Measurements from ENCODE around the gene CKAP5.

DNA sequence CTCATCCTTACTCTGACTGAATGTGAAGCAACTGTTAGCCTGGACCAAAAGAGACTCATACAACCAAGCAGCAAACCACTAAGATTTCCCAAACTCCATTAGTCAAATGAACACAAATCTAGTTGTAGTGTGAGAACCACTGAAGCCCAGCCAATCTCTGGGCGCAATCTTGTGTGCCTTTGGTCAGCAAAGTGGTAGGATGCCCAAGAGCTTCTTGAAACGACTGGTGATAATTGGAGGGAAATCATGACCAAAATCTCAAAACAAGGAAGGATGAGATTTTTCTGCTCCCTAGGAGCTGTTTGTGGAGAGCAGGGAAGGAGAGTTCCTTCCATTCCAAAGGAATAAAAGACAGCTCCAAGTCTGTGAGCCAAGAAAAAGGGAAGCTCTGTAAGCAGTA, 103.0 kb downstream of the CKAP5 start:
- TF ChIP-seq, protein P1, sequence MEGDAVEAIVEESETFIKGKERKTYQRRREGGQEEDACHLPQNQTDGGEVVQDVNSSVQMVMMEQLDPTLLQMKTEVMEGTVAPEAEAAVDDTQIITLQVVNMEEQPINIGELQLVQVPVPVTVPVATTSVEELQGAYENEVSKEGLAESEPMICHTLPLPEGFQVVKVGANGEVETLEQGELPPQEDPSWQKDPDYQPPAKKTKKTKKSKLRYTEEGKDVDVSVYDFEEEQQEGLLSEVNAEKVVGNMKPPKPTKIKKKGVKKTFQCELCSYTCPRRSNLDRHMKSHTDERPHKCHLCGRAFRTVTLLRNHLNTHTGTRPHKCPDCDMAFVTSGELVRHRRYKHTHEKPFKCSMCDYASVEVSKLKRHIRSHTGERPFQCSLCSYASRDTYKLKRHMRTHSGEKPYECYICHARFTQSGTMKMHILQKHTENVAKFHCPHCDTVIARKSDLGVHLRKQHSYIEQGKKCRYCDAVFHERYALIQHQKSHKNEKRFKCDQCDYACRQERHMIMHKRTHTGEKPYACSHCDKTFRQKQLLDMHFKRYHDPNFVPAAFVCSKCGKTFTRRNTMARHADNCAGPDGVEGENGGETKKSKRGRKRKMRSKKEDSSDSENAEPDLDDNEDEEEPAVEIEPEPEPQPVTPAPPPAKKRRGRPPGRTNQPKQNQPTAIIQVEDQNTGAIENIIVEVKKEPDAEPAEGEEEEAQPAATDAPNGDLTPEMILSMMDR (IDR thresholded peaks at IDR 0.05; ENCODE audit: low read depth, low read length, poor library complexity, severe bottlenecking): no peak
- no peak for TF ChIP-seq EZH2phosphoT487 (IDR thresholded peaks at IDR 0.05; ENCODE audit: borderline replicate concordance, low read length)

All from DOHH2 (cell line).